Right lobe of liver (tissue), 4 donors: Measurements from ENCODE around the gene LYPD6.

ENCODE experiments used
- CTCF ChIP-seq, 4 donors: fragments of 200-600 bp in 3 of 4; fragments of 450-650 bp in 1 of 4; IDR thresholded peaks; one replicate each; pipeline versions ENCODE4 v1.5.1 to v1.8.0; 2016 to 2022; ENCODE audit warnings: antibody characterized with exemption in 4 of 4, mild to moderate bottlenecking in 2 of 4
- POLR2A ChIP-seq: fragments of 450-650 bp; IDR thresholded peaks from one replicate; pipeline ENCODE4 v1.6.1; 2017; ENCODE audit warnings: antibody characterized with exemption, mild to moderate bottlenecking
- donor health status: DM: no; HTN: no; CAD: no.
- donor health status: DM: no; HTN: no; CAD: no.
- donor health status: DM: no; HTN: yes; CAD: no.

GRCh38 chr2:149468636-149469035, 138.2 kb downstream of the LYPD6 start:
- TF ChIP-seq CTCF (IDR thresholded peaks at IDR 0.05) = no peak
- no peak for TF ChIP-seq POLR2A
